Measurements from ENCODE around the gene PAX1.
A peak's percentile ranks its signal among the peaks of the same experiment; 100 is the strongest.

Gene PAX1

GRCh38 chr20:21705575-21706260 is at the start of gene PAX1:
TSS of gene PAX1 (plus strand) at chr20:21705664. CDS start at chr20:21705713, 49 bp downstream.
- DNase-seq (ENCODE audit: low spot score) = no peak

GRCh38 chr20:21656308-21657067 is 49.0 kb upstream of the PAX1 start:
- DNase-seq (ENCODE audit: low spot score) = no peak

- no peak for DNase-seq (ENCODE audit: low spot score)
Observed at GRCh38 chr20:21661488-21662055, 43.9 kb upstream of the PAX1 start.

GRCh38 chr20:21663465-21663864 is 42.0 kb upstream of the PAX1 start:
- DNase-seq (ENCODE audit: low spot score) = no peak

GRCh38 chr20:21665687-21666446 is 39.6 kb upstream of the PAX1 start:
- no peak for DNase-seq (ENCODE audit: low spot score)

GRCh38 chr20:21670126-21670525 is 35.3 kb upstream of the PAX1 start:
- DNase-seq (ENCODE audit: low spot score) = no peak

- no peak for DNase-seq (ENCODE audit: low spot score)
Observed at GRCh38 chr20:21670981-21671380, 34.5 kb upstream of the PAX1 start.

- DNase-seq (ENCODE audit: low spot score) = no peak
Observed at GRCh38 chr20:21677261-21677660, 28.2 kb upstream of the PAX1 start.

GRCh38 chr20:21677781-21678180 is 27.7 kb upstream of the PAX1 start:
- no peak for DNase-seq (ENCODE audit: low spot score)

- no peak for DNase-seq (ENCODE audit: low spot score)
Observed at GRCh38 chr20:21681234-21681921, 24.1 kb upstream of the PAX1 start.

- DNase-seq (ENCODE audit: low spot score) = no peak
Observed at GRCh38 chr20:21681922-21682318, 23.5 kb upstream of the PAX1 start.

- no peak for DNase-seq (ENCODE audit: low spot score)
Observed at GRCh38 chr20:21682521-21682954, 22.9 kb upstream of the PAX1 start.

GRCh38 chr20:21684671-21685070 is 20.8 kb upstream of the PAX1 start:
- no peak for DNase-seq (ENCODE audit: low spot score)

- no peak for DNase-seq (ENCODE audit: low spot score)
Observed at GRCh38 chr20:21685981-21686380, 19.5 kb upstream of the PAX1 start.

- no peak for DNase-seq (ENCODE audit: low spot score)
Observed at GRCh38 chr20:21693322-21693721, 12.1 kb upstream of the PAX1 start.

- no peak for DNase-seq (ENCODE audit: low spot score)
Observed at GRCh38 chr20:21698494-21699215, 6.8 kb upstream of the PAX1 start.

GRCh38 chr20:21699216-21699508 is 6.3 kb upstream of the PAX1 start:
- no peak for DNase-seq (ENCODE audit: low spot score)

- DNase-seq (ENCODE audit: low spot score) = no peak
Observed at GRCh38 chr20:21701171-21701876, 4.1 kb upstream of the PAX1 start.

- DNase-seq (ENCODE audit: low spot score) = no peak
Observed at GRCh38 chr20:21702016-21702415, 3.4 kb upstream of the PAX1 start.

GRCh38 chr20:21702553-21703470 is 2.7 kb upstream of the PAX1 start:
- peak; percentile 27 for DNase-seq (ENCODE audit: low spot score)

Data from putamen (tissue), 1 donor.